K562 (cell line): ENCODE results near the gene BRD7.

Experiments
- ARID1B ChIP-seq: fragments of 450-650 bp; IDR thresholded peaks from 2 replicates; pipeline ENCODE4 v1.6.1; 2016; ENCODE audit warnings: antibody characterized with exemption, mild to moderate bottlenecking, inconsistent platforms
- CBX2 ChIP-seq: fragments of 200-600 bp; sonication (generic); IDR thresholded peaks from one replicate; pipeline ENCODE4 v1.6.1; 2012; ENCODE audit warnings: mild to moderate bottlenecking, low read length, inconsistent platforms; ENCODE audit not compliant: insufficient read depth, poor library complexity, severe bottlenecking
- MTF1 ChIP-seq: fragments of 250-450 bp; sonication (Bioruptor Pico); IDR thresholded peaks from 2 replicates; pipeline ENCODE4 v1.9.0; 2021; ENCODE audit warnings: moderate library complexity, mild to moderate bottlenecking, inconsistent platforms, borderline replicate concordance
- NRF1 ChIP-seq, 2 experiments: fragments of 450-650 bp; IDR thresholded peaks in 1 of 2; conservative IDR thresholded peaks in 1 of 2; 2 replicates each; pipeline ENCODE4 v1.6.1; 2014; ENCODE audit warnings: mild to moderate bottlenecking in 2 of 2
- PHF20 ChIP-seq: fragments of 450-650 bp; IDR thresholded peaks from 2 replicates; pipeline ENCODE4 v1.6.1; 2018; ENCODE audit not compliant: partially characterized antibody
- PHF8 ChIP-seq: fragments of 200-600 bp; sonication (generic); IDR thresholded peaks from 2 replicates; pipeline ENCODE4 v1.6.1; 2012; ENCODE audit warnings: mixed run types, mild to moderate bottlenecking, inconsistent platforms, low read length, moderate library complexity, borderline replicate concordance
- POLR2A ChIP-seq: fragments of 450-650 bp; conservative IDR thresholded peaks from 2 replicates; pipeline ENCODE4 v1.6.1; 2016
- POLR2AphosphoS2 ChIP-seq: IDR thresholded peaks from 2 replicates; pipeline ENCODE4 v1.6.1; 2012; ENCODE audit warnings: low read length, improper control_type of control experiment
- SP1 ChIP-seq: sonication (generic); formaldehyde crosslinking; IDR thresholded peaks from 2 replicates; pipeline ENCODE4 v1.8.1; 2022; ENCODE audit warnings: mild to moderate bottlenecking, missing genetic modification reagents
- SRSF9 ChIP-seq: fragments of 200-400 bp; formaldehyde crosslinking; IDR thresholded peaks from 2 replicates; pipeline ENCODE4 v1.6.1; 2017; ENCODE audit warnings: low read depth, low read length, borderline replicate concordance
- TF ChIP-seq, protein P1 (sequence below): fragments of 450-650 bp; IDR thresholded peaks from one replicate; pipeline ENCODE4 v1.6.1; 2018; ENCODE audit warnings: mild to moderate bottlenecking, moderate library complexity; ENCODE audit not compliant: partially characterized antibody
- TF ChIP-seq, protein P2 (sequence below), 3 experiments: IDR thresholded peaks in 2 of 3; conservative IDR thresholded peaks in 1 of 3; 2 replicates each; pipeline ENCODE4 v1.5.1; 2011 to 2012; ENCODE audit warnings: low read length in 3 of 3, mild to moderate bottlenecking in 3 of 3, control low read depth in 2 of 3, improper control_type of control experiment in 1 of 3, inconsistent platforms in 1 of 3, low read depth in 1 of 3, mixed read lengths in 1 of 3, moderate library complexity in 1 of 3; ENCODE audit not compliant: insufficient read depth in 2 of 3

DNA sequence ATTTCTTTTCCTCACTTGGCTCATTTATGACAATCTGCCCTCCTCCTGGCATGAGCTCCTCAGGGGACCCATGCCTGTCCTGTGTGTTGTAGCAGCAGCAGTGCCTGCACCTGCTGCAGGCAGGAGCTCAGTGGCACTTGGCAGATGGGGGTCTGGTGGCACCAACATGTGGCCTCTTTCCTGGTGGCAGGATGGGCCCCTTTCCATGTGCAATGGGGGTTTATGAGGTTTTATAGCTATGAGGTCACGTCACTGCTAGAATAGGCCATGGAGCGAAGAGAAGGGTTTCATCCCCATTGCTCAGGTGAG is 95.5 kb downstream of the BRD7 start:
- TF ChIP-seq SRSF9 (no peak), SP1 (CRISPR knock-in tag) (no peak), PHF20 (no peak), NRF1 (conservative IDR thresholded peaks at IDR 0.05 in 1 of 2, IDR thresholded peaks at IDR 0.05 in 1 of 2) (no peak), MTF1 (CRISPR knock-in tag) (no peak), CBX2 (no peak), POLR2A (no peak), ARID1B (no peak), POLR2AphosphoS2 (no peak), PHF8 (no peak)
- TF ChIP-seq, protein P1, sequence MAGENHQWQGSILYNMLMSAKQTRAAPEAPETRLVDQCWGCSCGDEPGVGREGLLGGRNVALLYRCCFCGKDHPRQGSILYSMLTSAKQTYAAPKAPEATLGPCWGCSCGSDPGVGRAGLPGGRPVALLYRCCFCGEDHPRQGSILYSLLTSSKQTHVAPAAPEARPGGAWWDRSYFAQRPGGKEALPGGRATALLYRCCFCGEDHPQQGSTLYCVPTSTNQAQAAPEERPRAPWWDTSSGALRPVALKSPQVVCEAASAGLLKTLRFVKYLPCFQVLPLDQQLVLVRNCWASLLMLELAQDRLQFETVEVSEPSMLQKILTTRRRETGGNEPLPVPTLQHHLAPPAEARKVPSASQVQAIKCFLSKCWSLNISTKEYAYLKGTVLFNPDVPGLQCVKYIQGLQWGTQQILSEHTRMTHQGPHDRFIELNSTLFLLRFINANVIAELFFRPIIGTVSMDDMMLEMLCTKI: no peak
- TF ChIP-seq, protein P2, sequence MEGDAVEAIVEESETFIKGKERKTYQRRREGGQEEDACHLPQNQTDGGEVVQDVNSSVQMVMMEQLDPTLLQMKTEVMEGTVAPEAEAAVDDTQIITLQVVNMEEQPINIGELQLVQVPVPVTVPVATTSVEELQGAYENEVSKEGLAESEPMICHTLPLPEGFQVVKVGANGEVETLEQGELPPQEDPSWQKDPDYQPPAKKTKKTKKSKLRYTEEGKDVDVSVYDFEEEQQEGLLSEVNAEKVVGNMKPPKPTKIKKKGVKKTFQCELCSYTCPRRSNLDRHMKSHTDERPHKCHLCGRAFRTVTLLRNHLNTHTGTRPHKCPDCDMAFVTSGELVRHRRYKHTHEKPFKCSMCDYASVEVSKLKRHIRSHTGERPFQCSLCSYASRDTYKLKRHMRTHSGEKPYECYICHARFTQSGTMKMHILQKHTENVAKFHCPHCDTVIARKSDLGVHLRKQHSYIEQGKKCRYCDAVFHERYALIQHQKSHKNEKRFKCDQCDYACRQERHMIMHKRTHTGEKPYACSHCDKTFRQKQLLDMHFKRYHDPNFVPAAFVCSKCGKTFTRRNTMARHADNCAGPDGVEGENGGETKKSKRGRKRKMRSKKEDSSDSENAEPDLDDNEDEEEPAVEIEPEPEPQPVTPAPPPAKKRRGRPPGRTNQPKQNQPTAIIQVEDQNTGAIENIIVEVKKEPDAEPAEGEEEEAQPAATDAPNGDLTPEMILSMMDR (IDR thresholded peaks at IDR 0.05 in 2 of 3, conservative IDR thresholded peaks at IDR 0.05 in 1 of 3; ENCODE audit: insufficient read depth in 2 of 3, low read depth in 1 of 3, low read length in 3 of 3): no peak
